Gastrocnemius medialis (tissue), 4 donors: ENCODE measurements around the gene RAB6D.

ENCODE experiments used
- POLR2A ChIP-seq, 2 donors: fragments of 450-650 bp; IDR thresholded peaks; one replicate each; pipeline ENCODE4 v1.6.1; 2017; ENCODE audit warnings: antibody characterized with exemption in 2 of 2, mild to moderate bottlenecking in 2 of 2, moderate library complexity in 2 of 2
- TF ChIP-seq, protein P1 (sequence below), 5 experiments: fragments of 450-650 bp in 3 of 5; fragments of 200-600 bp in 2 of 5; sonication (generic) in 2 of 5; IDR thresholded peaks in 4 of 5; conservative IDR thresholded peaks in 1 of 5; 1 replicate in 4 of 5; 2 replicates in 1 of 5; pipeline ENCODE4 v1.5.1; 2016 to 2019; ENCODE audit warnings: antibody characterized with exemption in 5 of 5, mild to moderate bottlenecking in 3 of 5, moderate library complexity in 3 of 5

DNA sequence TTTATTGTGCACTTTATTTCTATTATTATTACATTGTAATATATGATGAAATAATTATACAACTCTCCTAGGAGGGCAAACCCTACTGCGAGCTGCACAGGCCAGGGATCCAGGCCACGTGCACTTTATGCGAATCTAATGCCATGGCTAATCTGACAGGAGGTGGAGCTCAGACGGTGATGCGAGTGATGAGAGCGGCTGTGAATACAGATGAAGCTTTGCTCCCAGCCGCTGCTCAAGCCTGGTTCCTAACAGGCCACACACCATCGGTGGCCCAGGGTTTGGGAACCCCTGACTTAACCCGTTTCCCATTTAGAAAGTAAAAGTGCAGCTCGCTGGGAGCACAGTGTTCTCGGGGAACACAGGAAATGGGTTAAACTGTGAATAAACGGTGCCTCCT lies 40.8 kb upstream of the RAB6D start:
- TF ChIP-seq, protein P1, sequence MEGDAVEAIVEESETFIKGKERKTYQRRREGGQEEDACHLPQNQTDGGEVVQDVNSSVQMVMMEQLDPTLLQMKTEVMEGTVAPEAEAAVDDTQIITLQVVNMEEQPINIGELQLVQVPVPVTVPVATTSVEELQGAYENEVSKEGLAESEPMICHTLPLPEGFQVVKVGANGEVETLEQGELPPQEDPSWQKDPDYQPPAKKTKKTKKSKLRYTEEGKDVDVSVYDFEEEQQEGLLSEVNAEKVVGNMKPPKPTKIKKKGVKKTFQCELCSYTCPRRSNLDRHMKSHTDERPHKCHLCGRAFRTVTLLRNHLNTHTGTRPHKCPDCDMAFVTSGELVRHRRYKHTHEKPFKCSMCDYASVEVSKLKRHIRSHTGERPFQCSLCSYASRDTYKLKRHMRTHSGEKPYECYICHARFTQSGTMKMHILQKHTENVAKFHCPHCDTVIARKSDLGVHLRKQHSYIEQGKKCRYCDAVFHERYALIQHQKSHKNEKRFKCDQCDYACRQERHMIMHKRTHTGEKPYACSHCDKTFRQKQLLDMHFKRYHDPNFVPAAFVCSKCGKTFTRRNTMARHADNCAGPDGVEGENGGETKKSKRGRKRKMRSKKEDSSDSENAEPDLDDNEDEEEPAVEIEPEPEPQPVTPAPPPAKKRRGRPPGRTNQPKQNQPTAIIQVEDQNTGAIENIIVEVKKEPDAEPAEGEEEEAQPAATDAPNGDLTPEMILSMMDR (IDR thresholded peaks at IDR 0.05 in 4 of 5, conservative IDR thresholded peaks at IDR 0.05 in 1 of 5), result no peak
- TF ChIP-seq POLR2A (IDR thresholded peaks at IDR 0.05), result no peak
